Measurements from ENCODE around the gene CNPY1.
"Not testable (repeated sequence)": the region's sequence is repeated elsewhere in the genome, so short reads cannot be mapped to it uniquely, and the experiment has no call there.

The CNPY1 gene

GRCh38 chr7:155530601-155531000, 15.8 kb downstream of the CNPY1 start:
- no peak for DNase-seq

- DNase-seq, result no peak
Measured at GRCh38 chr7:155529845-155530244, 16.5 kb downstream of the CNPY1 start.

DNA sequence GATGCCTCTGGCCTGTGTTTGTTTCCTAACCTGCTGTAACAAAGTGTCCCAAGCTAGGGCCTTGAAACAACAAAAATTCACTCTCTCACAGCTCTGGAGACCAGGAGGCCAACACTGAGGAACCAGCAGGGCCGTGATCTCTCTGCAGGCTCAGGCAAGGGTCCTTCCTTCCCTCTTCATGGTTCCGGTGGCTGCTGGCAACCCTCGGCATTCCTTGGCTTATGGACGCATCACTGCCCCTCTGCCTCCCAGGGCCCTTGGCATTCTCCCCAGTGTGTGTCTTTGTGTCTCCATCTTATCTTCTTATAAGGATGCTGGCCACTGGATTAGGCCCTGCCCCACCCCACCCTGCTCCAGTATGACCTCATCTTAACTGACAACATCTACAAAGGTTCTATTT, 17.0 kb downstream of the CNPY1 start:
- DNase-seq, result no peak

GRCh38 chr7:155527664-155528063, 18.7 kb downstream of the CNPY1 start:
- no peak for DNase-seq

GRCh38 chr7:155526225-155526624, 20.1 kb downstream of the CNPY1 start:
- DNase-seq, result no peak

DNA sequence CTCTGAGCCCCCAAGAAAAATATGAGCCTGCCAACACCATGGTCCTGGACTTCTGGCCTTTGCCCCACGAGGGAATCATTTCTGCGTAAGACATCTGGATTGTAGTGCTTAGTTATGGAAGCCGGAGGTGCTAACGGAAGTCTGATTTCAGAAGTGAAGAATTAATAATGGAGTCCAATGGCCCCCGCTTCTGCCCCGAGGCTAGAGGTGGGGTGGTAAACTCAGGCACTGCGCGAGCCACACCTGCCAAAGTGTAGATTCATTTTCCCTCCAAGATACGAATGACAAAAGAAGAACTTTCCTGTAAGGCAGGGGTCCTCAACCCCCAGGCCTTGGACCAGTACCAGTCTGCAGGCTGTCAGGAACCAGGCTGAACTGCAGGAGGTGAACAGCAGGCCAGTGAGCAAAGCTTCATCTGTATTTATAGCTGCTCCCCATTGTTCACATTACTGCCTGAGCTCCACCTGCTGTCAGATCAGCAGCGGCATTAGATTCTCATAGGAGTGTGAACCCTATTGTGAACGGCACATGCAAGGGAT, 22.3 kb downstream of the CNPY1 start:
- DNase-seq, result no peak

- DNase-seq, result no peak
Measured at GRCh38 chr7:155523168-155523675, 23.1 kb downstream of the CNPY1 start.

- no peak for DNase-seq
Measured at GRCh38 chr7:155521743-155522398, 24.5 kb downstream of the CNPY1 start.

DNA sequence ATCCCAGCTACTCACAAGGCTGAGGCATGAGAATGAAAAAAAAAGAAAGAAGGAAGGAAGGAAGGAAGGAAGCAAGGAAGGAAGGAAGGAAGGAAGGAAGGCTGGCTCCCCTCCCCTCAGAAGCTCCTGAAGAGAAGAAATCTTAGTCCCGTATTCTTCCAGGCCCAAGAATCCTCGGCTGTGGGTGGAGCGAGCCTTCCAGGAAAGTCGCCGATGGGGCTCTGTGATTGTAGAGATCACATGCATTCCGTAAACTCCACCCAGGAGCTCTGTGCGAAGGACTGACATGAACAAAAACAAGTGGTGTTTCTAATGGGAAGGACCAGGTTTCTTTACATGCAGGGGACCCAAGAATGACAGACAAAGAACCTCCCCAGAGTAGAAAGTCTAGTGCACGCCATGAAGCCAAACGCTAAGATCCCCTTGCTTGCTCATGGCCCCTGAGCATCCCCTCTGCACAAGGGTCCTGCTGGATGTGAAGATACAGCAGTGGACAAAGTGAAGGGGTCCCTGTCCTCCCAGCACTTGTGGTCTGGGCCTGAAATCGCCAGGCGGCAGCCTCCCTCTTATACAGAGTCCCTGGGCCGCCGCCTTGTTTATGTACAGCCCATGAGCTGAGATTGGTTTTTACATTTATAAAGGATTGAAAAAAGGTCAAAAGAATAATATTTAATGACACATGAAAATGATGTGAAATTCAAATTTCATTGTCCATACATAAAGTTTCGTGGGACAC, 25.2 kb downstream of the CNPY1 start:
- DNase-seq, result no peak

DNA sequence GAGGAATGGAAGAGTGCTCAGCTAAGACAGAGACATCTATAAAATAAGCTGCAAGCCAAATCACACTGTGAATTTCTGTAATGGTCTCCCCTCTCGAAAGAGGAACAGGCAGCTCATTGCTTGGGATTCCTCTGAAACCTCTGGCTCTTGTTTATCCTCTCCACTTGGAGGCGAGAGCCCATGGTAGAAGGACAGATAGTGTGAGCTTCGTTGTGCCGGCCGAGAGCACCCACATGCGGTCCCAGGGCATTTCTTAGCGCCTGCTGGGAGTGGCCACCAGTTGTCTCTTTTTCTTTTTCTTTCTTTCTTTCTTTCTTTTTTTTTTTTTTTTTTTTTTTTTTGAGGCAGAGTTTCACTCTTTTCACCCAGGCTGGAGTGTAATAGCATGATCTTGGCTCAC, 26.2 kb downstream of the CNPY1 start:
- DNase-seq, result no peak

- not testable (repeated sequence) for DNase-seq
Measured at GRCh38 chr7:155519358-155519757, 27.0 kb downstream of the CNPY1 start.

- DNase-seq, result no peak
Measured at GRCh38 chr7:155518633-155519032, 27.7 kb downstream of the CNPY1 start.

GRCh38 chr7:155517969-155518368, 28.4 kb downstream of the CNPY1 start:
- no peak for DNase-seq

- no peak for DNase-seq
Measured at GRCh38 chr7:155517452-155517851, 28.9 kb downstream of the CNPY1 start.

DNA sequence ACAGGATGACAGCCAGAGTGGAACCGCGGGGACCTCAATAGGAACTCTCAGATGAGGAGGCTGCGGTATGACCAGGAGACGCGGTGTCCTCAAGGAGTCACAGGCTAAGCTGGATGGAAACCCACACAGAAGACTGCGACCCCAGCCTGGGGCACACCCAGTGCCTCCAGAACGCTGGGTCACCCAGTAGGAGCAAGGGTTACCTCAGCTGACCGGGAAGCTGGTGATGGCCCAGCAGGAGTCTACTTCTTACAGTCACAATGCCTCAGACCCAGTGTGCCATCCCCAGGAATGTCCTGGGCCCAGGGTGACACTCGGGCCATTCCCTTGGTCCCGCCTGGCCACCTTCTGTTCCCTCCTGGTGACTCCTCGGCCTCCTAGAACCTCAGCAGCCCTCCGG, 29.9 kb downstream of the CNPY1 start:
- no peak for DNase-seq

- no peak for DNase-seq
Measured at GRCh38 chr7:155515318-155515717, 31.0 kb downstream of the CNPY1 start.

GRCh38 chr7:155514296-155514695, 32.1 kb downstream of the CNPY1 start:
- no peak for DNase-seq

- no peak for DNase-seq
Measured at GRCh38 chr7:155513543-155514285, 32.6 kb downstream of the CNPY1 start.

DNA sequence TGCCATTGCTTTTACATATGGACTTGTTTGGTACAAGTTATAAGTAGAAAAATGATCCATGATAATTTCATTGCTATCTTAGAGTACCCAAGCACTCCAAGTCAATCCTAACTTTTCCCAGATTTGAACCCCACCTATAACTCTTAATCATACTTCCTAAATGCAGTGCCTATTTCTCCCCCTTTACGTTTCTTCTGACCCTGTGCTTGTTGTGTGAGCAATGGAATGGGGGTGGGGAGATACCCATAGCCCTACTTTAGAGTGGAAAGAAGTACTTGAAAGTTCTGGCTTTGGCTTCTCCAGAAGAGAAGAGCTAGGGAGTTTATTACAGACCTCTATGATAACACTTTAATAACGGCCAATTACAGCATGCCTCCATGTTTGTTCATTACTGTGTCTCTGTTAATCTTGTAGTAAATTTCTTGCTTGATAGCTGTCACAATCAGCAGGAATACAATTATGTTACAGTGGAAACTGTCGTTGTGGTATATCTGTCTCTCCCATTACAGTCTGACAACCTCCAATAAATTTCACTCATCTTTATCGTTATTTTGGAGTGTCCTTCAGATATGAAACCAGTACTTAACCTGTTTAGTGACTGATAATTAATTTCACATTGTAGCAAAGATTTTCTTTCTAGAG, 34.0 kb downstream of the CNPY1 start:
- DNase-seq, result no peak

DNA sequence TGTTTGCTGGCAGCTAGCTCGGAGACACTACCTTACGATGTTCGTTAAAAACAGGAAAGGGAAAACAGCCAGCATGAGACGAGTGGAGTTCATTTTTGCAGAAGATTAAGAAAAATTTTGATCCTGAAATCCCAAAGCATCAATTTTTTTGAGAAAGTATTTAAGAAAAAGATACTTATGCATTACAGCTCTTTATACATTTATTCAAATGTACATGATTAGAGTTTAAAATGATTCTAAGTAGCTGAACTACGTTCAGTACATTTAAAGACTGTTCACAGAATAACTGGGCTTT, 34.7 kb downstream of the CNPY1 start:
- no peak for DNase-seq

GRCh38 chr7:155510975-155511701, 35.2 kb downstream of the CNPY1 start:
- no peak for DNase-seq

DNA sequence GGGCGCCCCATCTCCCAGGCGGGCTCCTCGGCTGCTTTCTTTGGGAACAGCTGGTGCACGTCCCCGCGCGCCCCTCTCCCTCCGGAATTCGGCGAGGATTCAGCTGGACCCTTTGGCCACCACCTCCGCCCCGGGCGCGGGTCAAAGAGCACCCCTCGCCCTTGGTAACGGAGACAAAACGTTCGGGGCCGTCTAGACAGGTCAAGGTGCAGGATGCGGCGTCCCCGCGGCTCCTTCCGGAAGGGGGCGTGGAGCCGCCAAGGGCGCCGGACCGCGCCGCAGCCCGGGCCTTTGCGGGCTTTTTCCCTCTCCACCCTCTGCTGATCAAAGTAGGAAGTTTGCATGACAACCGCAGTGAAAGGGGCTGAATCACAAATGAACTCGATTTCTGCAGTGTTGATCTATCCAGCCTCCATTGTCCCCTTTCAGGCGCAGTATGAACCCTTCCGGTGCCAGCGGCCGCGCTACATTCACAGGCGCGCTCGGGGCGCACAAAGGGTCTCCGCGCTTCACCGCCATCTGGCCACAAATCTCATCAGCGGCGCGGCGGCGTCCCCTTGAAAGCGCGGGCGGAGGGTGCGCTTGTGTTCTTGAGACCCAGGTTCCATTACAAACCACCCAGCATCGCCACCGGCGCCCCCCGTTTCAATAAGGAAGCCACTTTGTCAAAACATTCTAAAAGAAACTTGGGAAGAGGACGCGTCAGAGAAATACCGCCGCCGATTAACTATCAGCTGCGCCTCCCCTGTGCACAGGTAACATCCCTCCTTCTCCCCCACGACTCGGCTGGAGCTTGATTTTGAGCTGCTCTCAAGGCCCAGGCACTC, 36.4 kb downstream of the CNPY1 start:
- no peak for DNase-seq
